GM19043 (cell line): ENCODE results near the gene CTNNA3.

ENCODE experiments used
- ATAC-seq: cut with Tn5 transposase; IDR thresholded peaks from one replicate; pipeline ENCODE4 v1.9.1; 2021; ENCODE audit warnings: low read depth; ENCODE audit not compliant: unreplicated experiment

CTNNA3 gene

DNA sequence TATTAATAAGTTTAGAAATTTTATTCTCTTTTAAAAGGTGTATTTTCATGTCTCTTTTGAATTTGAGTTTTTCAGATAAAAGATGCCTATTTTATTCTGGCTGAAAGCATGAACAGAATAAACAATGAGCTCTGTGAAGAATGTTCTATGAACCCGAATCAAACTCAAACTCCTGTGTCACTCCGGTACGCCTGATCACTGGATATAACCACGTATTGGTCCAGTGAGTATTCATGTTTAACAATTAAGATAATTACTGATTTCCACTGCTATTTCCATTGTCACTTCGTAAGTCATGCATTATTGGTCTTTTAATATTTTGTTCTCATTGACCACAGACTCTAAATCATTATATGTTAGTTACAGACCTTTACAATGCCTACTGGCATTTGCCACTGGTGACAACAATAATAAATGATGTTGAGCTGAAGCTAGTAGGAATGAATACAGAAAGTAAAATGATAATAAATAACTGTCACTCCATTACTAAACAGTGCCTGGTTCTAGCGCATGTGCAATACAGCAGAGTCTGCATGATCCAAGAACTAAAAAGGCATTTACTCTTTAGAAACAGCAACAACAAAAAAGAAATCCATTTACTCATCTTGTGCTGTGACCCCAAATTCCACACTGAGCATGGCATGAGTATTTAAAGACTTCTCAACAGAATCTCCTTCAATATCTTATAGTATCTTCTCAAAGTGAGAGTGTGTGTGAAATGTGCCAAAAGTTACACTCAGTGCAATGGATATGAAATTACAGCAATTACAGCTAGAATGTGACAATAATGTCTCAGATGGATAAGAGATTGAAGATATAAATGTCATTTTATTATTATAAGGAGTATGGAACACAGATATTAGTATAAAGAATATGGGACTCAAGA lies 1597.2 kb downstream of the CTNNA3 start:
- ATAC-seq: no peak

DNA sequence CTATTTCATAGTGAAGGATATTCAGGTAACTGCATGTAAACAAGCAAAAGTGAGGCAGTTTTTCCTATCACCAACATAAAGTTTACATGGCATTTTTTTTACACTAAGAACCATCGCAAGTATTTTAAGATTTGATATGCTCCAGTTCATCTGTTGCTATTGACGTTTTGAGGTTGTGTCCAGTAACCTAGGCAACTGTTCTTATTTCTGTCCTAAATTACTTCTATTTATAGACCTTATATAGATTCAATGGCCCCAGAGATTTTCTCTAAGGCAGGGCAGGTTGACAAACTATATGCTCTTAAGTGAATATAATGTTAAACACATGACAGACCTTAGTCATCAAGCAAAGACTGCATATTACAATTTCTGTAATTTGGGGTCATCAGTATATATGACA lies 1600.4 kb downstream of the CTNNA3 start:
- ATAC-seq: no peak

DNA sequence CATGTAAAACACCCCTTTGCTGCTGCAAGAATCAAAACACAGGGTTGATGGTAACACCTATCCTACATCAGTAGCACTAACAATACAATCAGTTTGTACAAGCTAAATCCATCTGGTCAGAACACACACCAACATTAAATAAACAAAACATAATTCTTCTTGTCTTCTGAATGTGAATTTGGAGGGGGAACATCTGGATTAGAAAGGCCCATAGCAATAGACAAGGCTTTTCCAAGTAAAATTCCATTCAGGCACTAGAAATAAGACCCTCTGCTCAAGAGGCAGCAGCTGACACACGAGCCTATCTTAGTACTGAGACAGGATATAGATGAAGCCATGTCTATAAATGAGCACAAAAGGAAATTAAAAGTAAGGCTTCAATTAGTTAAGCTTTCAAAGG lies 1610.1 kb downstream of the CTNNA3 start:
- no peak for ATAC-seq

DNA sequence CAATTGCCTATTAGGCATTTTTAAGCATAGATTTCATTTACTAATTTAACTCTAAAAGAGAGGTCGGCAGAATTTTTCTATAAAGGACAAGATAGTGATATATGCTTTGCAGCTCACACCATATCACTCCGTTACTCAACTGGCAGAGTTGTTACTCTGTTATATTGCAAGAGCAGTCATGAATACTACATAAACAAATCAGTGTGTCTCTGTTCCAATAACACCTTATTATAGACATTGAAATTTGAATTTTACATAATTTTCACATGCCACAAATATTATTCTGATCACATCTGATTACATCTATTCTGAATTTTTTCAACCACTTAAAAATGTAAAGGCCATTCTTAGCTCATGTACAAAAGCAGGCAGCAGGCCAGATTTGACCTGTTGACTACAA lies 1624.1 kb downstream of the CTNNA3 start:
- no peak for ATAC-seq

DNA sequence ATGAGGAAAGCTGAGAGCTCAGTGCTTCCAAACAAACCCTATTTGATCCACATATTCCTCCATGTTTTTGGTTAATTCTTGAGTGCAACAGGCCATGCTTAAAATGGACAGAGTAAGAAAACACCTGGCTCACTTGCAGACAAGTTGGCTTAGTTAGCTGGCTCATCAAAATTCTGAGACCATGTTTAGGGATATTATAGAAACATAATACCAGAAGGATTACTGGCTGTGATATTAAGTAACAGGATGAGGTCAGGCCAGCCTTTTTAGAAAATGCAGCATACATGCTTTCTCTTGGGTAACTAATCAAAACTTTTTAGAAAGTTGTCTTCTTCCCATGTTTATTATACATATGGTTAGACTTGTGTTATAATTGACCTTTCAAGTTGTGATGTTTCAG lies 1637.4 kb downstream of the CTNNA3 start:
- ATAC-seq: no peak

DNA sequence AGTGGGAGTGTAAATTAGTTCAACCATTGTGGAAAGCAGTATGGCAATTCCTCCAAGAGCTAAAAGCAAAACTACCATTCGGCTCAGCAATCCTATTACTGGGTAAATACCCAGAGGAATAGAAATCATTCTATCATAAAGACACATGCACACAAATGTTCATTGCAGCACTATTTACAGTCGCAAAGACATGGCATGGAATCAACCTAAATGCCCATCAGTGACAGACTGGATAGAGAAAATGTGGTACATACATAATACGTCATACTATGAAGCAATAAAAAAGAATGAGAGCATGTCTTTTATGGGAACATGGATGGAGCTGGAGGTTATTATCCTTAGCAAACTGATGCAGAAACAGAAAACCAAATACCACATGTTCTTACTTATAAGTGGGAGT lies 1646.7 kb downstream of the CTNNA3 start:
- ATAC-seq: no peak

DNA sequence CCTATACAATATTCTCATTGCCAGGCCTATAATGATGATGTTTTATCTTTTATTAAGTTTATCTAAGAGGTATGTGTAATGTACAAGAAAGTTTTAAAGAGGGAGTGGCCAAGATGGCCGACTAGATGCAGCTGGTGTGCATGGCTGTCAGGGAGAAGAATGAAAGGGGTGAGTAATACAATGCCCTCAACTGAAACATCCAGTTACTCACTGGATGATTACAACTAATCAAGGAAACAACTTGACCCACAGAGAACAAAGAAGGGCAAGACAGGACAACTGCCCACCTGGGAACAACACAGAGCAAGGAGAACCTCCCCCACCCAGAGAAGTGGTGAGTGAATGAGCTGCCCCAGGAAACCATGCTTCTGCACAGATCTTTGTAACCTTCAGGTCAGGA lies 1650.1 kb downstream of the CTNNA3 start:
- ATAC-seq: no peak

DNA sequence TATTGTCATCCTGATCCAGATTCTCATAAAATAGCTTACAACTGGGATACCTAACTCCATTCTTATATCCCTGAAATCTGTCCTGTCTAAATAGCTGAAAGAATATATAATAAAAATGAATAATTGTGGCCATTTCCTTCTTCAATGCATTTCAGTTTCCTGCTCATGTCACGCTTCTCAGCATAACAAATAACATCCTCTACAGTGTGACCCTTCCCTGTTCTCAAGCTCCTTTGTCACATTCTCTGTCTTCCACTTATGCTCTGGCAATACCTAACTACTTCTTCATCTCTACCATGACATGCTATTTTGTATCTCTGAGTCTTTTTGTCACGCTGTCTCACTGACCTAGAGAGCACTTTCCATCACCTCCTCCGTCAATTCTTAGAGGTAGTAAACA lies 1654.2 kb downstream of the CTNNA3 start:
- no peak for ATAC-seq

DNA sequence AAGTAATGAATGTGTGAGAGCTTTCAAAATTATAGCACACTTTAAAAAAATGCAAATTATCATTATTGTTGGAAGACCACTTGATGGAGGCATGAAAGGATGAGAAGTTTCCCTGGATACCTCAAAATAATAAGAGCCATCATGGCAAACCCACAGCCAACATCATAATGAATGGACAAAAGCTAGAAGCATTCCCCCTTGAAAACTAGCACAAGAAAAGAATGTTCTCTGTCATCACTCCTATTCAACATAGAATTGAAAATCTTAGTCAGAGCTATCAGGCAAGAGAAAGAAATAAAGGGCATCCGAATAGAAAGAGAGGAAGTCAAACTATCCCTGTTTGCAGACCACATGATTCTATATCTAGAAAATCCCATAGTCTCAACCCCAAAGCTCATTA lies 1657.4 kb downstream of the CTNNA3 start:
- ATAC-seq: no peak

DNA sequence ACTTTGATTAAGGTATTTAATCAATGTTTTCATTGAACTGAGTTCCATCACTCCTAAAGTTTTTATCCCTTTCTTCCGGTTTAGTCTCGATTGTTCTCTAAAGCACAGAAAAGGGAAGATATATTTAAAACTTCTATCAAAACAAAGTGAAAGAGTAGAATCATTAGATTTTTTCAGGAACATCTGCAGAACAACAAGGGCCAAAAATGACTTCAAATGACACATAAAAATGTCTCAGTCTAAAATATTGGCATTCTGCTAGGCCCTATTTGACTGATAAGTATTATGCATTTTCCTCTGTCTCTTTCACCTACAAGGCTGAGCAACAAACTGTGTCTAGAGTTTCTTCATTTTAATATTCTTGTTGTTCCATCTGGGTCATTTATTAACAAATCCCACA lies 1669.7 kb downstream of the CTNNA3 start:
- ATAC-seq: no peak

DNA sequence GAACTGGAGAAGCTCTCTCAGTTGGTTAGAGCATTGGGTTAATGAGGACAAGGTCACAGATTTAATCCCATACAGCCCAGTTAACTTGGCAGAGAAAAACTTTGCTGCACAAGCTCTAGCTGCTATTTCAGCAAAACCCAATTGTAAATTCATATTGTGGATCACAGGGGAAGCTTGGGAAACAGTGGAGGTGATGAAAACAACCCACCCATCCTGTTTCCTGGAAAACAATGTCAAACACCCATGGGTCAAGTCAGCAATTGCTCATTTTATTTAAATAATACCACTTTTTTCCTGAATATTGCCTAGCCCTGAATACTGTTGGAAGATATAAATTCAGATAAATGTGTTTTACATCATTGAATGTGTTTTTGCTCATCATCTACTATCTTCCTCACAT lies 1670.8 kb downstream of the CTNNA3 start:
- no peak for ATAC-seq

DNA sequence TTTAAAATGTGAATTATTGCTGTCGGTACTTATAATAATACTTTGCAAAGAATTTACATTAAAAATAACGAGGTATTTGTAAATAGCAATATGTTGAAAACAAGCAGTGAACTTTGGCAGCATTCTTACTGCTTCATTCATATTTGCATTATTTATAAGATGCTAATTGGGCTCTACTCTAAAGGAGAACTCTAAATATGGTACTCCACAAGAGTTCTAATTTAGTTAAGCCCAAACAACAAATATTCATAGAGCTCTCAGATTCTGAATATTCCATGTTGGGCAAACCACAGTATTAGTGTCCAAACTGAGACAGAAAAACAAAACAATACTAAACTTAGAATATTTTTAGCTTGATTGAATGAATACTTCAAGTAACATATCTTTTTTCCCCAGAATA lies 1674.6 kb downstream of the CTNNA3 start:
- ATAC-seq: no peak

DNA sequence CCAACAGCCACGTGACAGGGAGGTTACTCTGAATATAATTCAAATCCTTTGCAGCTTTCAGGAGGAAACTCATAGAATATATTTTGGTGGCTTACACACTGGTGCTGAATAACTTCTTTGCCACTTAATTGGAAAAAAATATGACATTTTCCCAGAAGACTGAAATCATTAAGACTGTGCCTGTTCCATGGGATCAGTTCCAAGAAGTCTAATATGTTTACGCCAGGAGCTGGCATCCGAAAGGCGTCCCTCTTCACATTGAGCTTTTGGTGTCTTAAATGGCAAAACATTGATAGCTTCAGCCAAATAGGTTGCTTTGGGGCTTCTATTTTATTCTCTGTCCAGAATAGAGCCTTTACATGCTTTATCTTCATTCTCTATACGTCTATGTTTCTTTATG lies 1687.8 kb downstream of the CTNNA3 start:
- no peak for ATAC-seq

DNA sequence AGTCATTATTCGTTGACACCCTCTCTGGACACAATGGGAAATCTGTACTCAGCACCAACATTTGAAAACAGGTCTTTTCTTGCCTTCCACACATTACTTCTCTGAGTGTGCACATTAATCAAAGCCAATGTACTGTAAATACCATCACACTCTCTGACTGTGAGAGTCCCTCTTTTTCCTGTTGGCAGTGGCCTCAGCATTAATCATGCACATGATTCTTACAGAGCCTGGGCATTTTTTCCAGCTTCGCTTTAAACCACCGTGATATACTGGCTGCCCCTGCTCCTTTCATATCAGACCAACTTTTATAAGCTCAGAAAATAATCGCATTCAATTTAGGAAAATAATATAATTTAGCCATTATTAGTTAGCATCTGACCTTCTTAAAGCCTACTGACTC lies 1689.6 kb downstream of the CTNNA3 start:
- no peak for ATAC-seq

DNA sequence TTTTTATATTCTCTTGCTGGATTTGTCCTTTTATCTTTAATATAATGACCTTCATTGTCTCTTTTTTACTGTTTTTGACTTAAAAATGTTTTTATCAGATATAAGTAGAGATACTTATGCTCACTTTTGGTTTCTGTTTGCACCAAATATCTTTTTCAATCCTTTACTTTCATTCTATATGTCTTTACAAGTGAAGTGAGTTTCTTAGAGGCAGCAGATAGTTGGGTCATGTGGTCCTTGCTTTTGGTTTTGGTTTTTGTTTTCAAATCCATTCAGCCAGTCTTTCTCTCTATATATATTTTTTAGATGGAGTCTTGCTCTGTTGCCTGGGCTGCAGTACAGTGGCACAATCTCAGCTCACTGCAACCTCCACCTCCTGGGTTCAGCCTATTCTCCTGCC lies 1702.5 kb downstream of the CTNNA3 start:
- ATAC-seq: no peak

DNA sequence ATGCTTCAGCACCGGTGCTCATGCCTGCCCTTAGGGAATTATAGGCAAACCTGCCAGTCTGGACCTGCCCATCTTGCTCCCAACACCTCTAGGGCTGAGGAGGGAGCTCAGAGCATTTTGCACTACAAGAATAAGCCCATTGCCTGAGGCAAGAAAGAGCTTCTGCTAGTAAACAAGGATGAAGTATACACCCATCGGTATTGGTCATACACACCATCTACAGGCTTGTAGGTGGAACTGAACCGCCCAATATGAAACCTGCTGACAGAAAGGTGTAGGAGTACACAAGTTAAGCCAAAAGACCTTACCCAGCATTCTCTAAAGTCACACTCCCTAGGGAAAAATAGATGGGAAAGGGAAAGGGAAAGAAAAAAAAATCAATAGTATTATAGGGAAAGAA lies 1727.1 kb downstream of the CTNNA3 start:
- ATAC-seq: no peak

DNA sequence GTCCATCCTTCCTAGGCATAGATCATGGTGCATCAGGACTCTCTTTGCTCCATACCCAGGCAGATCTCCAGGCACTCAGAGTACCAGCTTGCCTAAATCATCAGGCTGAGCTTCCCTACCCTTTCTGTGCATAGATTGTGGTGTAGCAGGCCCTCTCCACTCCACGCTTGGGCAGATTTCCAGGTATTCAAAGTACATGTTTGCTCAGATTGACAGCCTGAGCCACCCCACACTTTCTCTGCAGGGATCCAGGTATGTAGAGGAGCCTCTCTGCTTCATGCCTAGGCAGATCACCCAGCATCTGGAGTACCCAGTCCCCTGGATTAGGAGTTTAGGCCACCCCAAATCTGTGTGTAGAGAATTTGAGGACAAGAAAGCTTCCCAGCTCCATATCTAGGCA lies 1727.6 kb downstream of the CTNNA3 start:
- no peak for ATAC-seq

DNA sequence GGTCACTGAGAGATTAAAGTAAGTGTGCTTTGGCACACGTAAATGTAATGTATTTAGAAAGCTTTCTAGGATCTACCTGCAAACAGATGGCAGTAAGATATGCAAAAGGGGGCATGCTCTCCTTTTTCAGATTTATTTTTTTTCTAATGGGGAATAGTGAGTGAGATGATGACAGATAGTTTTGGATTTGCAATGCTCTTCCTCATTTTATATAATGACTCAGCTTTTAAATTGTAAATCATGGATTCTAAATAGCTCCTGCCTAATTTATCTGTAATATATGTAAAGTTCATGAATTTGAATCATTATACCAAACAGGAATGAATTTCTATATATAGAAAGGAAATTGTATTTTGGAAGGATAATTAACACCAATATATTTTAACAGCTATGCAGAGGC lies 1731.8 kb downstream of the CTNNA3 start:
- no peak for ATAC-seq

DNA sequence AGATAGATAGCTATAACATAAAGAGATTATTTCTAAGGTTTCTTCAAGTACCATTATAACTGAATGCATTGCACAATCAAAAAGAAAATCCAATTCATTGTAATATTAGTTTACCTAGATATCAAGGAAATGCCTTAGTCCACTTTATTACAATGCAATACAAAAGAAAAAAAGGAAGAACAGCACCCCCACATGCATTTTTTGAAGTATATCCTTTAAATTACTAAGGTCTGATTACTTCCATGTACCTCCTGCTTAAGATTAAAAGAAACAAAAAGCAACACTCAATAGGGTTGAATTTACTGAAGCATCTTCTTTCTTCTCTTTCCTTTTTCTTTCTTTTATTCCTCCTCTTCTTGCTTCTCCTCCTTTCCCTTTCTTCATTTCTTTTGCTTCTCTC lies 1743.9 kb downstream of the CTNNA3 start:
- ATAC-seq: no peak

DNA sequence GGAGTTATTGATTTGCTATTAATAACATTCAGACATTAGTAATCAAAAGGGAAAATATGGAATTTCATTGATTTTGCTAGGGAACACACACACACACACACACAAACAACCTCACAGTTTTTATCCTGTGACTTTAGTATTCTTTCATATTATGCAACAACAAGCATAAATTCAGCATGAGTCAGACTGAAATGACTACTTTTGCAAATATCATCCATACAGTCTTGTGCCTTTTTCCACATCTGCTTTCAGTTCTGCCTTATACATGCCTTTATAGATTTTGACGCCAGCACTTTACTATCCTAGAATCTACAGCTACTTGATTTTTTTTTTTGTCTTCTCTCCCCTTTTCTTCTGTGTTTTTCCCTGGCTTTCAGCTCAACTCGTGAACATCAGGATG lies 1745.9 kb downstream of the CTNNA3 start:
- ATAC-seq: no peak

DNA sequence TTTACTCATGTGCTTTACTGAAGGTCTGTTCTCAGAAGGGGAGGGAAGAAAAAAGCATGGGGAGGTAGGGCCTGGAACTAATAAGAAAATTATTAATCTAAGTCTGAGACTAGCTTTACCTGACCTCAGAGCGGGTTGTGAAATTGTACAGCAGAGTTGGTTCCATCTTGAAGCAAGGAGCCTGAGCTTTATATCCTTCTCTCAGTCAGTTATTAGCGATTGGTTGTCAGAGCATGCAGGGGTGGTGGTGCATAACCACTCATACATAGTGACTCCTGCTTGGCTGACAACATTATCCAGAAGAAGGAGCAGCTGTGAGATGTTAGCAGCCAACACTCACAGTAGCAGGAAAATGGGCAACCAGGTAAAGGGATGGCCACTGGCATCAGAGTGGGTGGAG lies 1746.5 kb downstream of the CTNNA3 start:
- no peak for ATAC-seq

DNA sequence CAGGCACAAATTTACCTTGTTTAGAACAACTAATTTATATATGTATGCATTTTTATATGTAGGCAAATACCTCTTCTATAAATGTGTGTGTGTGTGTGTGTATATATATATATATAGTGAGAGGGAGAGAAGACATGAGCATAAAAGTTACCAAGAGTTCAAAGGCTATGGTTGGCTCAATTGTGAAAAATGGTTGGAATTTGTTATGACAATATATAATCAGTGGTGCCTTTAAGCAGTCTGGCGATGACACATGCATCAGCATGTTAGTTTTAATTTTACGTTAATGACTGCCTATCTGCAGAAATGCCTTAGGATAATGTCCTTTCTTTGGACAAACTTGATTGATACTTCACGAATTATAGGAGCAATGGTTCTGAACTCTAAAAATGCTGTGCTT lies 1750.9 kb downstream of the CTNNA3 start:
- no peak for ATAC-seq

DNA sequence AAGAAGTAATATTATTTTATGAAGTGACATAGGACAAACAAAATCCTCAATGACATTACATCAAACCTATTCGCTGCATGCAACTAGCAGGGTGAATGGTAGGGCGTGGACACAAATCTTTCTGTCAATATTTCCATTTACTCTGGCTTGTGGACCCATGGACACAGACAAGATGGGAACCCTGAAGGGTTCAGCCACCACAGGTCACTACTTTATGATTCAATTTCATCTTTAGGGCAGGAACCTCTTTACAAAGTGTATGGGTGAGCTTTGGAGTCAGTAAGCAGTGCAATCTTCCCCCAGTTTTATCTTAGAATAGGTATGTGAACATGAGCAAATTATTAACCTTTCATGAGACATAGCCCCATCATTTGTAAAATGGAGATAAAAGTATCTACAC lies 1752.5 kb downstream of the CTNNA3 start:
- no peak for ATAC-seq
